Mesenchymal stem cell (in vitro differentiated cells and primary cell): ENCODE data around the gene HSFX1.
"Not testable (repeated sequence)": the region's sequence is repeated elsewhere in the genome, so short reads cannot be mapped to it uniquely, and the experiment has no call there.

Source experiments
- DNase-seq: peaks from one replicate; pipeline ENCODE4 v3.0.0-alpha.2; 2013
- H2AFZ ChIP-seq: one replicate; pipeline ENCODE4 v1.6.1; 2013; ENCODE audit warnings: low read depth, mild to moderate bottlenecking, control low read depth, inconsistent platforms, low read length, moderate library complexity
- H2AK5ac ChIP-seq: 2 replicates; pipeline ENCODE4 v1.6.1; 2013; ENCODE audit warnings: low read length, moderate library complexity, mild to moderate bottlenecking, inconsistent platforms; ENCODE audit not compliant: severe bottlenecking
- H2BK120ac ChIP-seq: one replicate; pipeline ENCODE4 v1.6.1; 2013; ENCODE audit warnings: low read depth, mild to moderate bottlenecking, inconsistent platforms, low read length, moderate library complexity
- H2BK12ac ChIP-seq, 2 experiments: one replicate each; pipeline ENCODE4 v1.6.1; 2013; ENCODE audit warnings: inconsistent platforms in 2 of 2, low read length in 2 of 2, mild to moderate bottlenecking in 2 of 2, moderate library complexity in 2 of 2, control low read depth in 1 of 2
- H2BK15ac ChIP-seq: one replicate; pipeline ENCODE4 v1.6.1; 2013; ENCODE audit warnings: mild to moderate bottlenecking, low read depth, inconsistent platforms; ENCODE audit not compliant: poor library complexity, severe bottlenecking
- H2BK5ac ChIP-seq: 2 replicates; pipeline ENCODE4 v1.6.1; 2013; ENCODE audit warnings: low read depth, mild to moderate bottlenecking, low read length, control low read depth, inconsistent platforms; ENCODE audit not compliant: poor library complexity, severe bottlenecking
- H3K14ac ChIP-seq, 2 experiments: one replicate each; pipeline ENCODE4 v1.6.1; 2013; ENCODE audit warnings: inconsistent platforms in 2 of 2, low read length in 2 of 2, control low read depth in 1 of 2, mild to moderate bottlenecking in 1 of 2, moderate library complexity in 1 of 2
- H3K18ac ChIP-seq, 2 experiments: one replicate each; pipeline ENCODE4 v1.6.1; 2013; ENCODE audit warnings: inconsistent platforms in 2 of 2, low read length in 2 of 2, control low read depth in 1 of 2, low read depth in 1 of 2, mild to moderate bottlenecking in 1 of 2
- H3K23ac ChIP-seq, 2 experiments: one replicate each; pipeline ENCODE4 v1.6.1; 2013; ENCODE audit warnings: inconsistent platforms in 2 of 2, low read length in 2 of 2, mild to moderate bottlenecking in 2 of 2, moderate library complexity in 2 of 2, control low read depth in 1 of 2
- H3K27ac ChIP-seq: 2 replicates; pipeline ENCODE4 v1.5.1; 2013; ENCODE audit warnings: mild to moderate bottlenecking, moderate library complexity, low read length, control low read depth, inconsistent platforms; ENCODE audit not compliant: poor library complexity, severe bottlenecking
- H3K27me3 ChIP-seq, 2 experiments: 2 replicates each; pipeline versions ENCODE4 v1.6.1 to v1.7.0; 2013; ENCODE audit warnings: low read length in 2 of 2, mild to moderate bottlenecking in 2 of 2, moderate library complexity in 2 of 2, control low read depth in 1 of 2, inconsistent platforms in 1 of 2; ENCODE audit not compliant: control insufficient read depth in 1 of 2, insufficient read depth in 1 of 2
- H3K36me3 ChIP-seq, 2 experiments: 2 replicates each; pipeline versions ENCODE4 v1.6.1 to v1.7.0; 2013; ENCODE audit warnings: low read length in 2 of 2, control low read depth in 1 of 2, inconsistent platforms in 1 of 2, low read depth in 1 of 2, mild to moderate bottlenecking in 1 of 2; ENCODE audit not compliant: insufficient read depth in 2 of 2, control insufficient read depth in 1 of 2
- H3K4ac ChIP-seq, 2 experiments: one replicate each; pipeline ENCODE4 v1.6.1; 2013; ENCODE audit warnings: inconsistent platforms in 2 of 2, low read length in 2 of 2, mild to moderate bottlenecking in 2 of 2, moderate library complexity in 2 of 2, control low read depth in 1 of 2, low read depth in 1 of 2
- H3K4me1 ChIP-seq: 2 replicates; pipeline ENCODE4 v1.6.1; 2013; ENCODE audit warnings: low read depth, low read length, control low read depth; ENCODE audit not compliant: control insufficient read depth, insufficient read depth
- H3K4me2 ChIP-seq: 2 replicates; pipeline ENCODE4 v1.6.1; 2013; ENCODE audit warnings: low read length, mild to moderate bottlenecking, inconsistent platforms; ENCODE audit not compliant: poor library complexity, severe bottlenecking
- H3K4me3 ChIP-seq, 2 experiments: 2 replicates each; pipeline versions ENCODE4 v1.5.1 to v1.7.0; 2013; ENCODE audit warnings: low read length in 2 of 2, mild to moderate bottlenecking in 2 of 2, control low read depth in 1 of 2, low read depth in 1 of 2; ENCODE audit not compliant: insufficient read depth in 1 of 2
- H3K79me1 ChIP-seq: replicated peaks from 2 replicates; pipeline ENCODE4 v1.6.1; 2013; ENCODE audit warnings: mild to moderate bottlenecking, control low read depth, low read length, inconsistent platforms; ENCODE audit not compliant: poor library complexity, severe bottlenecking
- H3K9ac ChIP-seq: 2 replicates; pipeline ENCODE4 v1.7.0; 2013; ENCODE audit warnings: mild to moderate bottlenecking, low read length, moderate library complexity
- H3K9me3 ChIP-seq: 2 replicates; pipeline ENCODE4 v1.7.0; 2013; ENCODE audit warnings: mild to moderate bottlenecking, low read length; ENCODE audit not compliant: control insufficient read depth
- H4K8ac ChIP-seq: one replicate; pipeline ENCODE4 v1.6.1; 2013; ENCODE audit warnings: inconsistent platforms, mild to moderate bottlenecking, low read length, moderate library complexity
- H4K91ac ChIP-seq: one replicate; pipeline ENCODE4 v1.6.1; 2013; ENCODE audit warnings: mild to moderate bottlenecking, low read length, inconsistent platforms
- WGBS: methylation state at CpG from one replicate; pipeline ENCODE4 v1.1.7; 2013; ENCODE audit warnings: mixed read lengths; 5-methylcytosine and 5-hydroxymethylcytosine counted together

The HSFX1 gene

DNA sequence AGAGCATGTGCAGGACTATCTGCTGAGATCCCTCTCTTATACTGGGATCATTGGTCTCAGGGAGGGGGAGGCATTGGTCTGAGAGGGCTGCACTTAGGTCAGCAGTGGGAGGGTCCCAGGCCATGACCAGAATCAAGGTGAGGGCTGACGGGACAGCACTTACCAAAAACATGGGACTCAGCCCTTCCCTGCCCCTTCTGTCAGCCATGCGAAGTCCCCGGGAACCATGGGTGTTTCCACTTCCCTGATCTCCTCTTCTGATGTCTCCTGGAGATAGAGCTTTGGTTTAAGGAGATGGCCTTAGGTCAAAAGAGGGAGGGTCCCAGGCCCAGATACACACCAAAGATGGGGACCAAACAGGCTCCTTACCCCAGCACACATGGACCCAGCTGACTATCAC is 12.9 kb upstream of the HSFX1 start:
- no peak overlapping the region for H2AFZ ChIP-seq
- no peak overlapping the region for H2AK5ac ChIP-seq
- no peak overlapping the region for H3K4ac ChIP-seq
- no CpG with 5 or more reads among the region's 3 CpGs for WGBS
- no peaks in the 10 kb centered on the region for H3K9me3 ChIP-seq
- no peak overlapping the region for H3K4me3 ChIP-seq
- H3K4me1 ChIP-seq, result no peaks in the 10 kb centered on the region
- H2BK12ac ChIP-seq, result no peak overlapping the region
- H3K36me3 ChIP-seq, result no peaks in the 10 kb centered on the region
- no peak overlapping the region for H3K4me2 ChIP-seq
- H3K14ac ChIP-seq, result no peak overlapping the region
- no peak overlapping the region for H4K8ac ChIP-seq
- no peak overlapping the region for H2BK5ac ChIP-seq
- no peak overlapping the region for H3K9ac ChIP-seq
- no peak overlapping the region for H3K18ac ChIP-seq
- H2BK15ac ChIP-seq, result no peak overlapping the region
- H4K91ac ChIP-seq, result no peak overlapping the region
- H2BK120ac ChIP-seq, result no peak overlapping the region
- no peak overlapping the region for H3K23ac ChIP-seq
- H3K79me1 ChIP-seq, result no peaks in the 10 kb centered on the region
- H3K27ac ChIP-seq, result no peak overlapping the region
- H3K27me3 ChIP-seq, result no peaks in the 10 kb centered on the region
- DNase-seq, result no peak

DNA sequence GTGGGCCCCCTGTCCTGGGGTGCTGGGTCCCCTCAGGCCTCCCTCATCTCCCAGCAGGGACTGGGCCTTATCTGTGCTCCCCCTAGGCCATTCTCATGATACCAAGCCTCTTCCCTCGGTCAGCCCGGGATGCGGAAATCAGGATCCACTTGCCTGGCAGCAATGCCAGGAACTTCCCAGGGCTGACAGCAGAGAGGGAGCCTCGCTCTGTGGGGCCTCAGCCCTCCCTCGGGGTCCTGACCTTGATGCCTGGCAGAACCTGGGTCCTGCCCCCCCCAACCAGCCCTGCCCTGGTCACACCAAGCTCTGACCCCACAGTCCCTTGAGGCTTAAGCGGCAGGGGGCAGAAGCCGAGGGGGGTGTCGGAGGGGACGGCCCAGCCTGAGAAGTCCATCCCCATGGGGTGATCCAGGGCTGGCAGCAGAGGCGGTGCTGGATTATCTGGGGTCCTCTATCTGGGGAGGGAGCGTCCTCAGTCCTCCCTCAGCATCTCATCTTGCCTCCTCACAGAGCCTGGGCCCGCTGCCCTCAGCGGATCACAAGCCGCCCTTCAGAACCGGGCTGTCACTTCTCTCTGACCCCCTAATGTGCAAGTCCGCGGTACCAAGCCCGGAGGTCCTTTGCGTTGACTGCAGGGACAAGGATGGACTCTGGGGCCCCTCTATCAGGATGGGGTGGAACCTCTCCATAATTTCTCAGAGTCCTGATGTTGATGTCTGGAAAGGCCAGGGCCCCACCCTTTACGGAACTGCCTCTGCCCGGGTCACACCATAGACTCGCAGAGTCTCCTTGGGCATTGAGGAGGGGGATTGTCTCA is 11.8 kb upstream of the HSFX1 start:
- not testable (repeated sequence) for H2BK12ac ChIP-seq, H3K79me1 ChIP-seq, H4K91ac ChIP-seq, H2BK120ac ChIP-seq, H2AFZ ChIP-seq, H3K14ac ChIP-seq, H2BK15ac ChIP-seq, H3K4ac ChIP-seq, H4K8ac ChIP-seq, H3K36me3 ChIP-seq, H3K4me1 ChIP-seq, H3K27ac ChIP-seq, H3K18ac ChIP-seq, H3K23ac ChIP-seq, DNase-seq, H2AK5ac ChIP-seq, H3K4me3 ChIP-seq, H3K9ac ChIP-seq, H3K27me3 ChIP-seq, H2BK5ac ChIP-seq, H3K9me3 ChIP-seq, H3K4me2 ChIP-seq
- WGBS, result 88% methylated on average over 10 of the region's 22 CpGs

DNA sequence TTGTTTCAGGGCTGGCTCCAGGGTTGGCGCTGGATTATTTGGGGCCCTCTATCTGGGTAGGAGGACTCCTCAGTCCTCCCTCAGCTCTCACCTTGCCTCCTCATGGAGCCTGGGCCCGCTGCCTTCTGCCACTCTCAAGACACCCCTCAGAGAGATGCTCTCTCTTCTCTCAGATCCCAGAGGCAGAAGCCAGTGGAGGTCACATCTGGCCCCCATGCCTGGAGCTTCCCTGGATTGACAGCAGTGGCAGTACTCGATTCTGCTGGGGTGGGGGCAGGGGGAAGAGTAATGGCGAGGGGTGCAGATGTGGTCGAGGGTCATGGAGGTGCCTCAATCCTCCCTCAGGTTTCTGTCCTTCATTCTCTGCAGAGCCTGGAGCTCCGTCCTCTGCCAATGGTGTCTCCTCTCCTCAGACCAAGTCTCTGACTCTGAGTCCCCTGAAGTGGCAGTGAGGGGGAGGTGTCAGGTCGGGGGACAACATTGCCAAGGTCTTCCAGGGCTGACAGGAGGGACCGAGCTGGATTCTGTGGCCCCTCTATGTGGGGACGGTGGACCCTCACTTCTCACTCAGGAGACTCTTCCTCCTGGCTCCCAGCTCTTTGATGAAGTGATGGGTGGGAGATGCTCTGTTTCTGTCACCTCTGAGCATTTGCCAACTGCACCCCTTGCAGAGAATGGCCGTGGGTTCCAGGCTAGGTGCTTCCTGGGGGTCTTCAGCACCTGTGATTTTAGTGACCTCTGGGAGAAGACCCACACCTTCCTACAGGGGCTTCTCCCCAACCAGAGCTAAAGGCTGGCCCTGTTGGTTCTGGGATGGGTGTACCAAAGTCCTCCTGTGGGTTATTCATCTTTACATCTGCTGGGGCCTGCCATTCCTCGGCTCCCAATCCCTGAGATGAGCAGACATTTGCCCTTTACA is 10.9 kb upstream of the HSFX1 start:
- DNase-seq, result no peak
- Histone ChIP-seq H2AFZ (no peak overlapping the region), H3K9me3 (no peaks in the 10 kb centered on the region)

DNA sequence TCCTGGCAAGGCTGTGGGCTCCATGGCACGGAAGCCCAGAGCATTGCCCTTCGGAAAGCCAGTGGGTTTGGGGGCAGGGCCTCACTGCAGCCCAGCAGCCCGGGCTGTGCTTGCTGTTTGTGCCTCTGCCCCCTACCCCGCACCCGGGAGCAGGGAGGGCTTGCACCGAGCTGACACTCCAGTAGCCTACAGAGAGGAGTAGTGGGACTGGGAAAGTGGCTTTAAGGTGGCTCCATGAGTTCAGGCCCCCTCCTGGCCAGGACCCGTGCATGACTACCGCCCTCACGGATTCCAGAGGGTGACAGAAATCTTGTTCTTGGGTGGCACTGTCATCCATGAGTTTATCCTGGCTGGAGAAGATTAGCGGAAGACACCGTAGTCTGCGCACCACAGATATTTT is 3.5 kb upstream of the HSFX1 start:
- not testable (repeated sequence) for H3K4me3 ChIP-seq, H3K4me2 ChIP-seq, H2BK5ac ChIP-seq, H3K14ac ChIP-seq, H2AK5ac ChIP-seq, H3K9me3 ChIP-seq, H2BK15ac ChIP-seq, H3K23ac ChIP-seq, DNase-seq, H3K18ac ChIP-seq, H2BK120ac ChIP-seq, H3K79me1 ChIP-seq, H3K36me3 ChIP-seq, H3K4ac ChIP-seq, H2AFZ ChIP-seq, H2BK12ac ChIP-seq, H3K27me3 ChIP-seq, H3K4me1 ChIP-seq, H4K8ac ChIP-seq, H4K91ac ChIP-seq, H3K27ac ChIP-seq, H3K9ac ChIP-seq
- WGBS, result no CpG with 5 or more reads among the region's 12 CpGs

More for the DNA sequence above, 10.9 kb upstream of the HSFX1 start:
- 69% methylated on average over 6 of the region's 11 CpGs for WGBS
- Histone ChIP-seq H3K27ac (no peak overlapping the region), H3K27me3 (no peaks in the 10 kb centered on the region), H4K8ac (no peak overlapping the region), H3K4me2 (no peak overlapping the region), H3K14ac (no peak overlapping the region), H3K23ac (no peak overlapping the region), H3K18ac (no peak overlapping the region), H3K4me1 (no peaks in the 10 kb centered on the region), H2BK15ac (no peak overlapping the region), H3K36me3 (no peaks in the 10 kb centered on the region), H4K91ac (no peak overlapping the region), H3K4ac (no peak overlapping the region), H3K4me3 (no peak overlapping the region), H2AK5ac (no peak overlapping the region), H2BK12ac (no peak overlapping the region), H2BK5ac (no peak overlapping the region), H3K9ac (no peak overlapping the region), H3K79me1 (no peaks in the 10 kb centered on the region), H2BK120ac (no peak overlapping the region)
